H1 (cell line): ENCODE results near the gene TIGD2. TPM values are rescaled to one million over a fixed set of nuclear protein-coding genes. Genes with fewer than 3 reads are reported as not detected.

Experiments
- CTCF ChIA-PET: fragments of 300-600 bp; sonication (Branson Sonifier 250); formaldehyde crosslinking; loops from one replicate; lab custom pipeline; 2021; ENCODE audit not compliant: partially characterized antibody; lab: Charles Lee
- POLR2A ChIA-PET: fragments of 300-600 bp; sonication (Branson Sonifier 250); formaldehyde crosslinking; loops from one replicate; lab custom pipeline; 2021; ENCODE audit warnings: inconsistent platforms; ENCODE audit not compliant: partially characterized antibody; lab: Charles Lee
- DNase-seq, 2 experiments: peaks; one replicate each; pipeline versions ENCODE4 v3.0.0 to v3.0.0-alpha.2; 2010 to 2022; ENCODE audit warnings: low spot score in 2 of 2, low read depth in 1 of 2, mixed read lengths in 1 of 2
- FAIRE-seq: peaks from 2 replicates; lab custom pipeline; 2011; peaks lifted over from hg19 to GRCh38; lab: Jason Lieb, UNC
- H2AFZ ChIP-seq: 2 replicates; pipeline ENCODE4 v1.8.1; 2012; ENCODE audit warnings: low read length, inconsistent platforms
- H2AK5ac ChIP-seq: 2 replicates; pipeline ENCODE4 v1.6.1; 2013; ENCODE audit warnings: low read depth, low read length
- H2BK120ac ChIP-seq: replicated peaks from 2 replicates; pipeline ENCODE3; 2013; ENCODE audit warnings: low read depth, low read length, inconsistent platforms
- H2BK12ac ChIP-seq: 2 replicates; pipeline ENCODE4 v1.6.1; 2013; ENCODE audit warnings: low read depth, low read length
- H2BK15ac ChIP-seq: 2 replicates; pipeline ENCODE4 v1.6.1; 2013; ENCODE audit warnings: low read length
- H2BK20ac ChIP-seq: 2 replicates; pipeline ENCODE4 v1.6.1; 2013; ENCODE audit warnings: low read length
- H2BK5ac ChIP-seq: 2 replicates; pipeline ENCODE4 v1.6.1; 2013; ENCODE audit warnings: low read depth, low read length
- H3K14ac ChIP-seq: 2 replicates; pipeline ENCODE4 v1.6.1; 2013; ENCODE audit warnings: inconsistent platforms; ENCODE audit not compliant: insufficient read length
- H3K18ac ChIP-seq: 2 replicates; pipeline ENCODE4 v1.6.1; 2013; ENCODE audit warnings: low read length; ENCODE audit errors: extremely low read depth
- H3K23ac ChIP-seq: 2 replicates; pipeline ENCODE4 v1.6.1; 2013; ENCODE audit warnings: inconsistent platforms; ENCODE audit not compliant: insufficient read length
- H3K23me2 ChIP-seq: 2 replicates; pipeline ENCODE4 v1.6.1; 2013; ENCODE audit warnings: low read depth, low read length
- H3K27ac ChIP-seq: 2 replicates; pipeline ENCODE4 v1.6.1; 2011; ENCODE audit warnings: low read depth, low read length, inconsistent platforms
- H3K27me3 ChIP-seq, 4 experiments: replicated peaks in 1 of 4; 1 replicate in 1 of 4; 2 replicates in 3 of 4; pipeline versions ENCODE4 v1.6.1 to v1.8.1; 2011 to 2013; ENCODE audit warnings: low read length in 3 of 4, mild to moderate bottlenecking in 3 of 4, inconsistent platforms in 2 of 4, mixed read lengths in 2 of 4, moderate library complexity in 1 of 4; ENCODE audit not compliant: control insufficient read depth in 3 of 4, insufficient read depth in 3 of 4; ENCODE audit errors: extremely low read depth in 1 of 4
- H3K36me3 ChIP-seq, 4 experiments: 2 replicates each; pipeline versions ENCODE4 v1.6.1 to v1.8.1; 2011 to 2013; ENCODE audit warnings: mild to moderate bottlenecking in 4 of 4, low read length in 3 of 4, moderate library complexity in 2 of 4, control low read depth in 1 of 4, inconsistent platforms in 1 of 4; ENCODE audit not compliant: insufficient read depth in 4 of 4, control insufficient read depth in 2 of 4
- H3K4ac ChIP-seq: replicated peaks from 2 replicates; pipeline ENCODE3; 2013; ENCODE audit warnings: low read length, low read depth, mixed read lengths, inconsistent platforms; ENCODE audit not compliant: insufficient read length
- H3K4me1 ChIP-seq, 4 experiments: replicated peaks in 1 of 4; 1 replicate in 1 of 4; 2 replicates in 3 of 4; pipeline versions ENCODE4 v1.6.1 to v1.8.1; 2011 to 2013; ENCODE audit warnings: low read length in 3 of 4, inconsistent platforms in 2 of 4, mixed read lengths in 1 of 4; ENCODE audit not compliant: insufficient read depth in 4 of 4, control insufficient read depth in 3 of 4
- H3K4me2 ChIP-seq, 2 experiments: 2 replicates each; pipeline versions ENCODE4 v1.6.1 to v1.8.1; 2011 to 2013; ENCODE audit warnings: low read depth in 2 of 2, low read length in 2 of 2, control low read depth in 1 of 2, inconsistent platforms in 1 of 2, mild to moderate bottlenecking in 1 of 2; ENCODE audit not compliant: insufficient read depth in 1 of 2
- H3K4me3 ChIP-seq, 4 experiments: fragments of 200-600, 300-600 bp in 1 of 4; sonication (generic), shearing (Covaris generic), sonication (Bioruptor Twin) in 1 of 4; 2 replicates each; pipeline versions ENCODE4 v1.5.1 to v1.8.1; 2011 to 2016; ENCODE audit warnings: low read length in 4 of 4, low read depth in 3 of 4, control low read depth in 2 of 4, inconsistent platforms in 2 of 4, mild to moderate bottlenecking in 2 of 4, mixed read lengths in 1 of 4, moderate library complexity in 1 of 4; ENCODE audit not compliant: insufficient read depth in 2 of 4; ENCODE audit errors: extremely low read depth in 1 of 4
- H3K56ac ChIP-seq: replicated peaks from 2 replicates; pipeline ENCODE3; 2013; ENCODE audit warnings: low read depth, mild to moderate bottlenecking, mixed read lengths, low read length, inconsistent platforms; ENCODE audit not compliant: insufficient read length
- H3K79me1 ChIP-seq: 2 replicates; pipeline ENCODE4 v1.6.1; 2013; ENCODE audit warnings: low read depth, low read length, control low read depth
- H3K79me2 ChIP-seq, 2 experiments: 2 replicates each; pipeline versions ENCODE4 v1.6.1 to v1.8.1; 2012 to 2013; ENCODE audit warnings: low read length in 2 of 2, mild to moderate bottlenecking in 2 of 2, inconsistent platforms in 1 of 2; ENCODE audit not compliant: insufficient read depth in 2 of 2, control insufficient read depth in 1 of 2
- H3K9ac ChIP-seq, 4 experiments: replicated peaks in 1 of 4; 1 replicate in 1 of 4; 2 replicates in 3 of 4; pipeline versions ENCODE4 v1.6.1 to v1.8.1; 2011 to 2013; ENCODE audit warnings: low read depth in 3 of 4, low read length in 3 of 4, control low read depth in 2 of 4, mild to moderate bottlenecking in 2 of 4, moderate library complexity in 2 of 4, inconsistent platforms in 1 of 4; ENCODE audit errors: extremely low read depth in 1 of 4
- H3K9me3 ChIP-seq, 2 experiments: 2 replicates each; pipeline versions ENCODE4 v1.6.1 to v1.8.1; 2012 to 2013; ENCODE audit warnings: mild to moderate bottlenecking in 2 of 2, moderate library complexity in 2 of 2, control low read depth in 1 of 2, inconsistent platforms in 1 of 2, low read depth in 1 of 2, low read length in 1 of 2, mixed read lengths in 1 of 2; ENCODE audit not compliant: insufficient read depth in 2 of 2
- H4K20me1 ChIP-seq, 2 experiments: replicated peaks in 1 of 2; 2 replicates each; pipeline versions ENCODE3 to v1.8.1; 2011 to 2013; ENCODE audit warnings: inconsistent platforms in 2 of 2, low read length in 2 of 2, mild to moderate bottlenecking in 1 of 2; ENCODE audit not compliant: insufficient read depth in 2 of 2, control insufficient read depth in 1 of 2
- H4K5ac ChIP-seq: 2 replicates; pipeline ENCODE4 v1.6.1; 2013; ENCODE audit warnings: low read length, low read depth, mixed read lengths, inconsistent platforms; ENCODE audit not compliant: insufficient read length
- H4K8ac ChIP-seq: 2 replicates; pipeline ENCODE4 v1.8.0; 2013; ENCODE audit warnings: mild to moderate bottlenecking, moderate library complexity, low read length, inconsistent platforms; ENCODE audit not compliant: insufficient read depth; ENCODE audit errors: extremely low read depth
- H4K91ac ChIP-seq: replicated peaks from 2 replicates; pipeline ENCODE3; 2013; ENCODE audit warnings: low read length, mixed read lengths, inconsistent platforms; ENCODE audit not compliant: insufficient read length
- ASH2L ChIP-seq: fragments of 200-600, 300-600 bp; sonication (generic); IDR thresholded peaks from one replicate; pipeline ENCODE4 v1.7.1; 2017; ENCODE audit warnings: low read length
- CHD1 ChIP-seq: IDR thresholded peaks from 2 replicates; pipeline ENCODE4 v1.6.1; 2012; ENCODE audit warnings: low read depth, low read length, improper control_type of control experiment
- JUND ChIP-seq: IDR thresholded peaks from 2 replicates; pipeline ENCODE4 v1.6.1; 2011; ENCODE audit warnings: mild to moderate bottlenecking, improper control_type of control experiment, low read length
- PHF8 ChIP-seq: fragments of 200-600 bp; sonication (generic); conservative IDR thresholded peaks from 2 replicates; pipeline ENCODE4 v1.7.1; 2012; ENCODE audit warnings: low read depth, mild to moderate bottlenecking, inconsistent platforms, low read length, moderate library complexity
- POU5F1 ChIP-seq: IDR thresholded peaks from 2 replicates; pipeline ENCODE4 v1.6.1; 2011; ENCODE audit warnings: low read depth, mild to moderate bottlenecking, low read length, moderate library complexity
- RFX5 ChIP-seq: IDR thresholded peaks from 2 replicates; pipeline ENCODE4 v1.6.1; 2011; ENCODE audit warnings: low read depth, low read length, improper control_type of control experiment, borderline replicate concordance
- TAF1 ChIP-seq: IDR thresholded peaks from 2 replicates; pipeline ENCODE4 v1.6.1; 2011; ENCODE audit warnings: mild to moderate bottlenecking, low read depth, low read length
- TBP ChIP-seq: IDR thresholded peaks from 2 replicates; pipeline ENCODE4 v1.6.1; 2011; ENCODE audit warnings: low read depth, low read length, improper control_type of control experiment
- YY1 ChIP-seq: IDR thresholded peaks from 2 replicates; pipeline ENCODE4 v1.6.1; 2011; ENCODE audit warnings: low read depth, mild to moderate bottlenecking, low read length
- WGBS, 2 experiments: shearing (Covaris generic) in 1 of 2; methylation state at CpG; one replicate each; pipeline versions ENCODE4 v1.1.6 to v1.1.7; 2013 to 2015; ENCODE audit warnings: low lambda C conversion rate in 2 of 2, mixed read lengths in 2 of 2, inconsistent platforms in 1 of 2, low coverage in 1 of 2, missing lambda C conversion rate in 1 of 2; ENCODE audit not compliant: insufficient replicate concordance in 2 of 2, insufficient coverage in 1 of 2, insufficient read length in 1 of 2; ENCODE audit errors: extremely low coverage in 1 of 2, missing lambda C conversion rate in 1 of 2; 5-methylcytosine and 5-hydroxymethylcytosine counted together
- polyA plus RNA-seq, 7 experiments: library from polyadenylated mRNA; depleted of rRNA in 3 of 7; stranded (reverse) in 5 of 7; unstranded in 2 of 7; fragments of >200 nt in 5 of 7; fragments of 200-250 nt in 2 of 7; gene quantifications; 1 replicate in 5 of 7; 2 replicates in 1 of 7; 4 replicates in 1 of 7; pipeline versions ENCODE4 v1.2.1 to v1.2.3, GENCODE V29; 2011 to 2013; ENCODE audit warnings: missing spikeins in 2 of 7, mixed read lengths in 2 of 7
- total RNA-seq: library from RNA; stranded (reverse); fragmentation: NEBNext Ultra II Directional; extraction: Animal tissue kit (Norgen Biotek cat#: 25700); gene quantifications from 2 replicates; pipeline ENCODE4 v1.2.1, GENCODE V29; 2021

Gene TIGD2
- total and polyA plus RNA-seq, 2 of the 8 experiments (the other 6 are each of a cell fraction or from before 2014, with no cell fraction given): 2.4 to 5.7 TPM

DNA sequence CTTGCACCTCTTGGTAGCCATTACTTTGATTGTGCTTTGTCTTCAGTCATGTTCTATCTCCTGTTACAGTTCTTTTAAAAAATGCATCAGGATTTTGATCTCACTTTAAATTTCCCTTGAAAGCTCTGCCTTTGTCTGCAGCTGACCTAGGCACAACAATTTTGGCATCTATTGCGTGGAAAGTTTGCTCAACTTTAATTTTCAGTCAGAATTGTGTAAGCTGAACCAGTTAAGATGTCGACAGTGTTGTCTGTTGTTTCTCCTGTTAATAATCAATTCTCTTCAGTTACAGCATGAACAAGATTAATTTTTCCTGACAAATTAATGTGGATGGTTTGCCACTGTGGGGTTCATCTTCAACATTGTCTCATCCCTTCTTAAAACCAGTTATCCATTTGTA, 34.9 kb downstream of the TIGD2 start:
- H3K27me3 ChIP-seq: no peaks in the 10 kb centered on the region
- no peaks in the 10 kb centered on the region for H3K4me1 ChIP-seq
- H3K23ac ChIP-seq: no peak overlapping the region
- H2AK5ac ChIP-seq: no peak overlapping the region
- H3K27ac ChIP-seq: no peak overlapping the region
- 85% methylated on average over 2 of the region's 2 CpGs; no CpG with 5 or more reads in 1 of the 2 experiments for WGBS, 2 experiments
- H3K79me2 ChIP-seq: no peaks in the 10 kb centered on the region
- no peak overlapping the region for H3K14ac ChIP-seq
- TF ChIP-seq JUND (no peak), RFX5 (no peak), YY1 (no peak), CHD1 (no peak), TBP (no peak), ASH2L (no peak), TAF1 (no peak), POU5F1 (no peak), PHF8 (no peak)
- DNase-seq (no peak), FAIRE-seq (no peak)
- no peaks in the 10 kb centered on the region for H3K36me3 ChIP-seq
- no peak overlapping the region for H2BK5ac ChIP-seq
- no peak overlapping the region for H4K91ac ChIP-seq
- no peaks in the 10 kb centered on the region for H3K23me2 ChIP-seq
- no peak overlapping the region for H3K18ac ChIP-seq
- H3K4me3 ChIP-seq: no peak overlapping the region
- ChIA-PET CTCF (interaction anchor here (2.2 kb wide), 1 partner anchor 14 kb away, joined by 7 read pairs; no protein-coding TSS in a partner anchor), POLR2A (no interaction called here)
- H3K9me3 ChIP-seq: peaks cover 2% of the 10 kb centered on the region in 2 experiments; a peak in 1 of 4 replicates
- no peak overlapping the region for H2BK120ac ChIP-seq
- H3K56ac ChIP-seq: no peak overlapping the region
- no peak overlapping the region for H3K9ac ChIP-seq
- H3K4ac ChIP-seq: no peak overlapping the region
- no peak overlapping the region for H4K8ac ChIP-seq
- no peaks in the 10 kb centered on the region for H3K79me1 ChIP-seq
- no peak overlapping the region for H3K4me2 ChIP-seq
- no peak overlapping the region for H2BK20ac ChIP-seq
- H2BK15ac ChIP-seq: no peak overlapping the region
- H2BK12ac ChIP-seq: no peak overlapping the region
- H4K20me1 ChIP-seq: no peaks in the 10 kb centered on the region
- no peak overlapping the region for H2AFZ ChIP-seq
- no peak overlapping the region for H4K5ac ChIP-seq
